Measurements from ENCODE around the gene PPP4R3A. TPM values are rescaled to one million over a fixed set of nuclear protein-coding genes. Genes with fewer than 3 reads are reported as not detected.
A peak's percentile ranks its signal among the peaks of the same experiment; 100 is the strongest.

The PPP4R3A gene
- total RNA-seq, 1 donor from 2014 or later, result 111 TPM

DNA sequence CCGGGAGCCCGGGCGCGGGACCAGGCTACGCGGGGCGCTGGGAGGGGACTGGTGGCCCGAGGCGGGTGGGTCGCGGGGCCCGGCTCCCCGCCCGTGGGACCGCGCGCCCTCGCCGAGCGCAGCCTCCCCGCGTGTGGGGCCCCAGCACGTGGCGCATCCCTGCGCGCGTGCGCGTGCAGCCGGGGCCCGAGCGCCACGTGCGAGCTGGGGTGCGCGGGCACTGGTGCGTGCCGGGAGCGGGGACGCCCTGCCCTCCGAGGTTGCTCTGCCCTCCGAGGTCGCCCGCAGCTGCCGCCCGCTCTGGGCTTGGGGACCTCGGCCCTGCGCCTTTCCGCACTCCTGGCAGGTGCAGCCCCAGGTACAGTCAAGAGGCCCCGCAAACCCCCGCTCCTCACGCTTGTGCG lies 92.1 kb downstream of the PPP4R3A start:
- peaks cover 17% of the 10 kb centered on the region for H3K27me3 Mint-ChIP-seq
- TF ChIP-seq, protein P1, sequence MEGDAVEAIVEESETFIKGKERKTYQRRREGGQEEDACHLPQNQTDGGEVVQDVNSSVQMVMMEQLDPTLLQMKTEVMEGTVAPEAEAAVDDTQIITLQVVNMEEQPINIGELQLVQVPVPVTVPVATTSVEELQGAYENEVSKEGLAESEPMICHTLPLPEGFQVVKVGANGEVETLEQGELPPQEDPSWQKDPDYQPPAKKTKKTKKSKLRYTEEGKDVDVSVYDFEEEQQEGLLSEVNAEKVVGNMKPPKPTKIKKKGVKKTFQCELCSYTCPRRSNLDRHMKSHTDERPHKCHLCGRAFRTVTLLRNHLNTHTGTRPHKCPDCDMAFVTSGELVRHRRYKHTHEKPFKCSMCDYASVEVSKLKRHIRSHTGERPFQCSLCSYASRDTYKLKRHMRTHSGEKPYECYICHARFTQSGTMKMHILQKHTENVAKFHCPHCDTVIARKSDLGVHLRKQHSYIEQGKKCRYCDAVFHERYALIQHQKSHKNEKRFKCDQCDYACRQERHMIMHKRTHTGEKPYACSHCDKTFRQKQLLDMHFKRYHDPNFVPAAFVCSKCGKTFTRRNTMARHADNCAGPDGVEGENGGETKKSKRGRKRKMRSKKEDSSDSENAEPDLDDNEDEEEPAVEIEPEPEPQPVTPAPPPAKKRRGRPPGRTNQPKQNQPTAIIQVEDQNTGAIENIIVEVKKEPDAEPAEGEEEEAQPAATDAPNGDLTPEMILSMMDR (conservative IDR thresholded peaks at IDR 0.05), result no peak
- H3K9me3 Mint-ChIP-seq, result no peaks in the 10 kb centered on the region
- no peak overlapping the region for H3K27ac Mint-ChIP-seq
- H3K36me3 Mint-ChIP-seq, result peaks cover 3% of the 10 kb centered on the region
- no peak for DNase-seq (ENCODE audit: extremely low spot score, unreplicated experiment)
- H3K4me1 Mint-ChIP-seq (ENCODE audit: unreplicated experiment), result peaks cover 36% of the 10 kb centered on the region
- H3K4me3 Mint-ChIP-seq, result peak overlapping the region; percentile 78

DNA sequence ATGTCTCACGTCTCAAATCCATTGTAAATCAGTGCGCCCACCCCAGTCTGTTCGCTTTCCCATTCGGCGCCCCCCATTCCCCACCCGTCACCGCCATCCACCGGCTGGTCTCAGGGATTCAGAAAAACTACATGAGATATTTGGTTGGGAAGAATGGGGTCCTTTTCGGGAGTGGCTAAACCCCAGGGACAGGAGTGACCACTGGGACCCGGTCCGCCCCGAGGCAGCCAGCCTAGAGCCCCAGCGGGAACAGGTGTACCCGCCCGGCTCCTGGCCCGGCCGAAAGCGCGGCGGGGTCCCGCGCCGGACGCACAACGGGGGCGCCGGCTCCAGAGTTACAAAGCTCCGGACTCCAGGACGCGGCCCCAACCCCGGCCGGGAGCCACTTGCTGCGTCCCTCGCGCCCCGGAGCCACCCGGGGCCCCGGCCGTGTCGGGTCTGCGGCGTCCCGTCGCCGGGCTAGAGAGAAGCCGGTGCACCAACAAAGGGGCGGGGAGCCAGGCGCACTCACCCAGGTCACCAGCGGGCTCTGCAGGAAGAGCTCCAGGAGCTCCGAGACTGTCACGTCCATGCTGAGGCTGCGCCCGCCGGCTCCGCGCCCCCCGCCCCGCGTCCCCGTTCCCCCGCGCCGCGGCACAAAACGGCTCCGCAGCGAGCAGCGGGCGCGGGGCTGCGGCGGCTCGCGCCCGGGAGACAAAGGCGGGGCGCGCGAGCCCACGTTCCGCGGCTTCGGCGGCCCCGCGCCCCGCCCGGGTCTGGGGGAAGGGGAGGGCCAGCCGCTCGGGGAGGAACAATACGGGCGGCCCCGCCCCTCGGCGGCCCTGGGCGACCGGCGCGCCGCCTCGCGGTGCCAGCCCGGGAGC lies 92.8 kb downstream of the PPP4R3A start, which contains the start of gene CCDC88C:
Gene CCDC88C, minus strand, starts transcription at position 701 of the 863 bp plus-strand sequence. Its CDS starts 130 bp downstream, at position 571.
- no peak for DNase-seq (ENCODE audit: extremely low spot score, unreplicated experiment)
- Mint-ChIP-seq H3K27ac (peak within 1 kb of the TSS; percentile 70), H3K9me3 (no peaks in the 10 kb centered on the region), H3K4me1 (ENCODE audit: unreplicated experiment) (peaks cover 38% of the 10 kb centered on the region), H3K36me3 (peaks cover 3% of the 10 kb centered on the region), H3K4me3 (peak within 1 kb of the TSS; percentile 91), H3K27me3 (peaks cover 17% of the 10 kb centered on the region)
- TF ChIP-seq, protein P1 (conservative IDR thresholded peaks at IDR 0.05), result peak; percentile 29

DNA sequence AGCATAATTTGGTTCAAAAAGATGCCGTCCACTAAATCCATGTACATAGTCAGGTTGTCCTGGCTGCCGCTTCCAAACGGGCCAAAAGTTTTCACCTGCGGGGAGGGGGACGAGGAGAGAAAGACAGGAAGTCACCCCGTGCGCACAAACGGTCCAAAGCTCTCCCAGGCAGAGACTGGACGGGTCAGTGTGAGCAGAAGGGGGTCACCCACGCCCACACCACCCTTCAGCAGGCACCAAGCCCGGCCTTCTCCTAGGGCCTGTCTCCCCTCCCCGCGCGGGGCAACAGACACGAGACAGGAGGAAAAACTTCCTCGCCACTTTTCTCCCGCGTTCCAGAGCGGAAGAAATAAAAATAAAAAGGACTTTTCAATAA lies 93.4 kb downstream of the PPP4R3A start:
- H3K4me3 Mint-ChIP-seq, result peak overlapping the region; percentile 91
- peaks cover 38% of the 10 kb centered on the region for H3K4me1 Mint-ChIP-seq (ENCODE audit: unreplicated experiment)
- DNase-seq (ENCODE audit: extremely low spot score, unreplicated experiment), result no peak
- no peaks in the 10 kb centered on the region for H3K9me3 Mint-ChIP-seq
- H3K27me3 Mint-ChIP-seq, result peaks cover 17% of the 10 kb centered on the region
- TF ChIP-seq, protein P1 (conservative IDR thresholded peaks at IDR 0.05), result no peak
- H3K36me3 Mint-ChIP-seq, result peaks cover 3% of the 10 kb centered on the region
- peak overlapping the region; percentile 70 for H3K27ac Mint-ChIP-seq

DNA sequence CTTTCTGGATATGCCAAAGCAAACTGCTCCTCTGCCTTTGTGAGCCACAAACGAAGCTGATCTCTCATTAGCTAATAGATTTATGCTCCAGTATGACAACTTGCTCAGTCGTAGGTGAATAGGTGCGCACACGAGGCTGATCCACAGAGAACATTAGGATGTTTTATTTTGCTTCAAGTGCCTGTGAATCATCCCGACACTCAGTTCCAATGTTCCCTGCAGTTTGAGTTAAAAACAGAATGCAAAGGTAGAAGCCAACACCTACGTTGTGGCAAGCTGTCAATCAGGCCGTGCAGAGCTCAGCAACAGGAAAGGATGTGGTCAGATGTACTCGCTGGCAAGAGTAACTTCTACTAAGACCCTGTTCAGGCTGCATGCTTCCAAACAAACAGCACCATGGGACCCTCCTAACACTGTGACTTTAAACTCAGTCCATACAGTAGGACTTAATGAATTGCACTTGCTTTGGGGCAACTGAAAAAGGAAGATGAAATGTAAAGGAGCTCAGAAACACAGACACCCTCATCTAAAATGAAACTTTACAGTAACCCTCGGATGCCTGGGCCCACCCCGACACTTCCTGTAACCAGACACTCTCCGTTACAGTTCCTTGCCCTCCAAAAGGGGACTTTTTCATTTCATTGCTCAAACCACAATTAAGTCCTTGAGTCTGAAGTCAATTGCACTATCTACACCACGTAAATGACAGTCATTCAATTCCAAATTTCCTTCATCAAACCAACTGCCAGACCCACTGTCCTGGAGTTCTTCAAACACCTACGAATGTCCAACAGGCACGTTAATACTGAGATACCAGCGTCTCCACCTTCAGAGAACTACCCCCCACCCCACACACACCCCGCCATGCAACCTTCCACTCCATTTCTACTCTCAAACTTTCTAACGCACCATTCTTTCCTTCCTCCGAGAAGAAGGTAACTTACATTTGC lies 94.0 kb downstream of the PPP4R3A start:
- no peak for DNase-seq (ENCODE audit: extremely low spot score, unreplicated experiment)
- H3K9me3 Mint-ChIP-seq, result no peaks in the 10 kb centered on the region
- TF ChIP-seq, protein P1 (conservative IDR thresholded peaks at IDR 0.05), result no peak
- peak overlapping the region; percentile 91 for H3K4me3 Mint-ChIP-seq
- H3K27me3 Mint-ChIP-seq, result peaks cover 17% of the 10 kb centered on the region
- peaks cover 41% of the 10 kb centered on the region for H3K4me1 Mint-ChIP-seq (ENCODE audit: unreplicated experiment)
- H3K27ac Mint-ChIP-seq, result peak overlapping the region; percentile 70
- H3K36me3 Mint-ChIP-seq, result peaks cover 3% of the 10 kb centered on the region

DNA sequence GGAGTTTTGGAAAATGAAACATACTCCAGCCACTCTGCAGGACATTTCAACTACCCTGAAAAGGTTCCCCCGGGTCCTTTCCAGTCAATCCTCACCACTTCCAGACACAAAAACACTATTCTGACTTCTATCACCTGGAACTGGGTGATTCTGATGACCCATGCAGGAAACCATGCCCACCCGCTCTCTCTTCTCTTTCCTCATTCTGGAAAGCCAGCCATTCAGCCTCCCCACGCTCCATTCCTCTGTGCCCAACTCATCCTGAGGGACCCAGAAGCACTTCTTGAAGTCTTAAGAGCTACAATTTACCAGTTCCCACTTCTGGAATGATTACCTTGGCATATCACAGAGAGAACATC lies 95.7 kb downstream of the PPP4R3A start:
- H3K4me1 Mint-ChIP-seq (ENCODE audit: unreplicated experiment), result peaks cover 56% of the 10 kb centered on the region
- H3K27ac Mint-ChIP-seq, result peak overlapping the region; percentile 46
- H3K27me3 Mint-ChIP-seq, result peaks cover 17% of the 10 kb centered on the region

More for the DNA sequence above, 95.7 kb downstream of the PPP4R3A start:
- Mint-ChIP-seq H3K36me3 (peaks cover 7% of the 10 kb centered on the region), H3K4me3 (peak overlapping the region; percentile 74), H3K9me3 (no peaks in the 10 kb centered on the region)
- TF ChIP-seq, protein P1 (conservative IDR thresholded peaks at IDR 0.05), result no peak
- DNase-seq (ENCODE audit: extremely low spot score, unreplicated experiment), result no peak

All from type B pancreatic cell (in vitro differentiated cells).